Smooth muscle cell (in vitro differentiated cells): ENCODE results near the gene MGAT2. TPM values are rescaled to one million over a fixed set of nuclear protein-coding genes. Genes with fewer than 3 reads are reported as not detected.
A peak's percentile ranks its signal among the peaks of the same experiment; 100 is the strongest.

Experiments
- DNase-seq: peaks from one replicate; lab custom pipeline; 2025; ENCODE audit not compliant: unreplicated experiment; lab: John Stamatoyannopoulos, UW
- H2AFZ ChIP-seq: fragments of 200-600 bp; sonication (generic); 2 replicates; pipeline ENCODE4 v1.6.0; 2016; ENCODE audit warnings: antibody characterized with exemption, low read depth, mild to moderate bottlenecking
- H3F3A ChIP-seq: fragments of 200-600 bp; sonication (generic); 2 replicates; pipeline ENCODE4 v1.6.0; 2017; ENCODE audit warnings: antibody characterized with exemption, low read depth
- H3K27ac ChIP-seq: fragments of 200-600 bp; sonication (generic); 2 replicates; pipeline ENCODE4 v1.5.1; 2016; ENCODE audit warnings: low read depth, mild to moderate bottlenecking
- H3K27me3 ChIP-seq: fragments of 200-600 bp; sonication (generic); 2 replicates; pipeline ENCODE4 v1.6.1; 2016; ENCODE audit warnings: low read depth, mild to moderate bottlenecking
- H3K36me3 ChIP-seq: fragments of 200-600 bp; sonication (generic); 2 replicates; pipeline ENCODE4 v1.5.1; 2016; ENCODE audit warnings: low read depth
- H3K4me1 ChIP-seq: fragments of 200-600 bp; sonication (generic); 2 replicates; pipeline ENCODE4 v1.5.1; 2016; ENCODE audit warnings: low read depth
- H3K4me2 ChIP-seq: fragments of 200-600 bp; sonication (generic); 2 replicates; pipeline ENCODE4 v1.6.0; 2016; ENCODE audit warnings: mild to moderate bottlenecking
- H3K4me3 ChIP-seq: fragments of 200-600 bp; sonication (generic); 2 replicates; pipeline ENCODE4 v1.5.1; 2016; ENCODE audit warnings: mild to moderate bottlenecking
- H3K79me2 ChIP-seq: fragments of 200-600 bp; sonication (generic); 2 replicates; pipeline ENCODE4 v1.6.0; 2016; ENCODE audit warnings: low read depth, mild to moderate bottlenecking
- H3K9ac ChIP-seq: fragments of 200-600 bp; sonication (generic); 2 replicates; pipeline ENCODE4 v1.6.0; 2016; ENCODE audit warnings: low read depth
- H3K9me3 ChIP-seq: fragments of 200-600 bp; sonication (generic); replicated peaks from 2 replicates; pipeline ENCODE4 v1.5.1; 2016; ENCODE audit warnings: low read depth
- H4K20me1 ChIP-seq: fragments of 200-600 bp; sonication (generic); 2 replicates; pipeline ENCODE4 v1.6.0; 2016; ENCODE audit warnings: low read depth
- WGBS: methylation state at CpG from one replicate; pipeline ENCODE4 v1.1.7; 2016; ENCODE audit warnings: low lambda C conversion rate; 5-methylcytosine and 5-hydroxymethylcytosine counted together
- polyA plus RNA-seq: library from polyadenylated mRNA; unstranded; fragments of >200 nt; fragmentation: Nextera tagmentation; extraction: Ambion mirVana; gene quantifications from 2 replicates; pipeline ENCODE4 v1.2.1, GENCODE V29; 2016
- total RNA-seq: library from RNA; depleted of rRNA; stranded (reverse); fragments of >200 nt; gene quantifications from 2 replicates; pipeline ENCODE4 v1.2.3, GENCODE V29; 2014
- TF ChIP-seq, protein P1 (sequence below): fragments of 200-600 bp; sonication (generic); IDR thresholded peaks from 2 replicates; pipeline ENCODE4 v1.5.1; 2017; ENCODE audit warnings: borderline replicate concordance, mild to moderate bottlenecking, antibody characterized with exemption; ENCODE audit not compliant: insufficient read depth, poor library complexity, severe bottlenecking

MGAT2 gene
- total RNA-seq (48.9 and 50.9 TPM in 2 replicates), polyA plus RNA-seq (35.6 and 41.0 TPM in 2 replicates)

DNA sequence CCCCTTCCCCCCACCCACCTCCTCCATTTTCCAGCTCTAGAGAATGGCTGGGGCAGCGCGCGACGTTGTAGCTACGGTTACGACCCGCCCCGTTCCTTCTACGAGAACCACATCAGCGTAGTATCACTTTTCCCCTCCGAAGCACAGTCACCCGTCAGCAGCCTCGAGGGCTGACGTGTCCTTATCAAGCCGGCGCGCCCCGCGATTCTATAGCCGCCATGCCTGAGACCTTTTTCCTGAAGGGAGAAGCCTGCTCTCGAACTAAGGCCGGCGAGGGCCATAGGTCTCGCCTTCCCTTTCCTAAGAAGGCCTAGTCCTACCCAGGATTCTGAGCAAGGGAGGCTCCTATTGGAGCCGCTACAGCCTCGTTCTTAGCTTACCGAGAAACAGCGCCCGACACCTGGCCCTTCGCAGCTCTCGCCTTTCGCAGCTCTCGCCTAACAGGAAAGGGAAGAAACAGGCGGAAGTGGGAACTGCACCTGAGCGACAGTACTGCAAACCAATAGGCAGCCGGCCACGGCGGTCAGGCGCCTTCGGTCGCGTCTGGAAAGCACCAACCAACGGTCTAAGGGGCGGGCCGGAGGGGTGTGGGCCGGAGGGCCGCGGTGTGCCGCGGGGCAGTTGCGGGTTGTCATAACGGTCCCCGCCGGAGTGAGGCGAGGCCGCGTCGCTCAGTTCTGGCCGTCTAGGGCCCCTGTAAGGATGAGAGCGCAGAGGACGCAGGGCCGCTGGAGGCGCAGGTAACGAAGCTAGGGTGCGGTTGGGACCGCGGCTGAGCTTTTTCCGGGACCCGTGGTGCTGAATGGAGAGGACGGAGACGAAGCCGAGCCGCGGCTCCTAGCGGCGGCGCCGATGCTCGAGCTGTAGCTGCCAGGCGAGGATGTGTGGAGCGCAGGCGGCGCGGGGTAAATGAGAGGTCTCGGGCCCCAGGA, at the start of gene MGAT2, which contains the start of gene RPL36AL:
TSS of gene MGAT2 (plus strand) at position 618 of the 932 bp plus-strand sequence. CDS start 470 bp downstream, outside the sequence.
TSS of gene RPL36AL (minus strand) at position 445 of the 932 bp plus-strand sequence. CDS start 1,522 bp downstream, outside the sequence.
- peak within 1 kb of the TSS; percentile 91 for H3K4me3 ChIP-seq
- DNase-seq, result peak; percentile 90
- peaks cover 58% of the 10 kb centered on the region for H4K20me1 ChIP-seq
- no peaks in the 10 kb centered on the region for H3K9me3 ChIP-seq
- no peaks in the 10 kb centered on the region for H3K27me3 ChIP-seq
- peak within 1 kb of the TSS; percentile 96 for H3K27ac ChIP-seq
- H3K9ac ChIP-seq, result peak within 1 kb of the TSS; percentile 95
- peaks cover 63% of the 10 kb centered on the region for H3K79me2 ChIP-seq
- H3K36me3 ChIP-seq, result no peaks in the 10 kb centered on the region
- H3K4me1 ChIP-seq, result peaks cover 36% of the 10 kb centered on the region
- TF ChIP-seq, protein P1, sequence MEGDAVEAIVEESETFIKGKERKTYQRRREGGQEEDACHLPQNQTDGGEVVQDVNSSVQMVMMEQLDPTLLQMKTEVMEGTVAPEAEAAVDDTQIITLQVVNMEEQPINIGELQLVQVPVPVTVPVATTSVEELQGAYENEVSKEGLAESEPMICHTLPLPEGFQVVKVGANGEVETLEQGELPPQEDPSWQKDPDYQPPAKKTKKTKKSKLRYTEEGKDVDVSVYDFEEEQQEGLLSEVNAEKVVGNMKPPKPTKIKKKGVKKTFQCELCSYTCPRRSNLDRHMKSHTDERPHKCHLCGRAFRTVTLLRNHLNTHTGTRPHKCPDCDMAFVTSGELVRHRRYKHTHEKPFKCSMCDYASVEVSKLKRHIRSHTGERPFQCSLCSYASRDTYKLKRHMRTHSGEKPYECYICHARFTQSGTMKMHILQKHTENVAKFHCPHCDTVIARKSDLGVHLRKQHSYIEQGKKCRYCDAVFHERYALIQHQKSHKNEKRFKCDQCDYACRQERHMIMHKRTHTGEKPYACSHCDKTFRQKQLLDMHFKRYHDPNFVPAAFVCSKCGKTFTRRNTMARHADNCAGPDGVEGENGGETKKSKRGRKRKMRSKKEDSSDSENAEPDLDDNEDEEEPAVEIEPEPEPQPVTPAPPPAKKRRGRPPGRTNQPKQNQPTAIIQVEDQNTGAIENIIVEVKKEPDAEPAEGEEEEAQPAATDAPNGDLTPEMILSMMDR, result peak; percentile 22
- peak within 1 kb of the TSS; percentile 76 for H2AFZ ChIP-seq
- peaks cover 19% of the 10 kb centered on the region for H3F3A ChIP-seq
- WGBS, result under 1% methylated on average over 73 of the region's 85 CpGs
- peak within 1 kb of the TSS; percentile 98 for H3K4me2 ChIP-seq

DNA sequence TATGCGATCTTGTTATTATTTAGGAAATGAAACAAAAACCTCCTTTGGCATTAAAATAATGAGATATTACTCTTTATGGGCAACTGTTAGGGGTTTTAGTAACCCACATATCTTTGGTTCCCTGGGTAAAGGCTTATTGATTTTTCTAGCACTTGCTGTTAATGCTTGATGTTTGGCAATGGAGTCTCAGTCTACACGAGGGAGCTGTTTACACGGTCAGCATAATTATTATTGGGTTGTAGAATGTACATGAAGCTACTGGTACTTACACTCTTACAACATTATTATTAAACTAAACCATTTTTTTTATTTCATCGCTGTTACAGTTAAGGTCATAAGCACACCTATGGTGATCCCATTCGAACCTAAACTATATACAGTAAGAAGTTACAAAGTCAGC, 46.6 kb upstream of the MGAT2 start:
- DNase-seq, result no peak
- Histone ChIP-seq H3K9me3 (no peaks in the 10 kb centered on the region), H3K4me3 (no peak overlapping the region), H4K20me1 (peaks cover 14% of the 10 kb centered on the region), H3K36me3 (no peaks in the 10 kb centered on the region), H3K9ac (no peak overlapping the region), H3K4me2 (no peak overlapping the region), H3F3A (no peaks in the 10 kb centered on the region), H3K27me3 (no peaks in the 10 kb centered on the region), H2AFZ (no peak overlapping the region), H3K79me2 (no peaks in the 10 kb centered on the region), H3K27ac (no peak overlapping the region), H3K4me1 (no peaks in the 10 kb centered on the region)
- WGBS, result 93% methylated on average over 5 of the region's 5 CpGs
- TF ChIP-seq, protein P1, result no peak

GRCh38 chr14:49578141-49578540, 42.5 kb upstream of the MGAT2 start:
- Histone ChIP-seq H3K27me3 (no peaks in the 10 kb centered on the region), H4K20me1 (peaks cover 55% of the 10 kb centered on the region), H3F3A (peaks cover 8% of the 10 kb centered on the region), H3K4me3 (no peak overlapping the region), H3K79me2 (peaks cover 32% of the 10 kb centered on the region), H2AFZ (no peak overlapping the region), H3K4me1 (no peaks in the 10 kb centered on the region), H3K4me2 (no peak overlapping the region), H3K27ac (no peak overlapping the region), H3K36me3 (peaks cover 4% of the 10 kb centered on the region), H3K9ac (no peak overlapping the region), H3K9me3 (no peaks in the 10 kb centered on the region)
- DNase-seq, result no peak
- TF ChIP-seq, protein P1, result no peak
- 100% methylated on average over 1 of the region's 1 CpG for WGBS
